ENCODE measurements around the gene CNPY3. TPM values are rescaled to one million over a fixed set of nuclear protein-coding genes. Genes with fewer than 3 reads are reported as not detected.
"Not testable (repeated sequence)": the region's sequence is repeated elsewhere in the genome, so short reads cannot be mapped to it uniquely, and the experiment has no call there.

CNPY3 gene
- total RNA-seq, 1 donor from 2014 or later, result 52.2 TPM

GRCh38 chr6:42914546-42914945, 14.7 kb upstream of the CNPY3 start:
- no peak for DNase-seq (ENCODE audit: extremely low read depth, low read depth, low spot score)

- no peak for DNase-seq (ENCODE audit: extremely low read depth, low read depth, low spot score)
Observed at GRCh38 chr6:42915732-42916131, 13.5 kb upstream of the CNPY3 start, which contains the start of gene PTCRA. Gene PTCRA, plus strand, starts transcription at chr6:42916053. Its CDS starts 17 bp downstream, at chr6:42916070.

GRCh38 chr6:42916288-42916687, 13.0 kb upstream of the CNPY3 start:
- no peak for DNase-seq (ENCODE audit: extremely low read depth, low read depth, low spot score)

DNA sequence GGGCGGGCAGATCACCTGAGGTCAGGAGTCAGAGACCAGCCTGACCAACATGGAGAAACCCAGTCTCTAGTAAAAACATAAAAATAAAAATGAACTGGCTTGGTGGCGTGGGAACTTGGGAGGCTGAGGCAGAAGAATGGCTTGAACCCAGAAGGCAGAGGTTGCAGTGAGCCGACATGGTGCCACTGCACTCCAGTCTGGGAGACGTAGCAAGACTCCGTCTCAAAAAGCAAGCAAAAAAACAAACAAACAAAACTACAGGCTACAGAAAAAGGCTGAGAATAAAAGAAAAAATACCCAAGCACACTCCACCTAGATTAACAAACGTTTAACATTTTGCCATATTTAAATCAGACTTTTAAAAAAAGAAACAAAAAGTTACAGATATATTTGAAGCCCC, 7.5 kb upstream of the CNPY3 start:
- no peak for DNase-seq (ENCODE audit: extremely low read depth, low read depth, low spot score)

- no peak for DNase-seq (ENCODE audit: extremely low read depth, low read depth, low spot score)
Observed at GRCh38 chr6:42923666-42924065, 5.6 kb upstream of the CNPY3 start.

DNA sequence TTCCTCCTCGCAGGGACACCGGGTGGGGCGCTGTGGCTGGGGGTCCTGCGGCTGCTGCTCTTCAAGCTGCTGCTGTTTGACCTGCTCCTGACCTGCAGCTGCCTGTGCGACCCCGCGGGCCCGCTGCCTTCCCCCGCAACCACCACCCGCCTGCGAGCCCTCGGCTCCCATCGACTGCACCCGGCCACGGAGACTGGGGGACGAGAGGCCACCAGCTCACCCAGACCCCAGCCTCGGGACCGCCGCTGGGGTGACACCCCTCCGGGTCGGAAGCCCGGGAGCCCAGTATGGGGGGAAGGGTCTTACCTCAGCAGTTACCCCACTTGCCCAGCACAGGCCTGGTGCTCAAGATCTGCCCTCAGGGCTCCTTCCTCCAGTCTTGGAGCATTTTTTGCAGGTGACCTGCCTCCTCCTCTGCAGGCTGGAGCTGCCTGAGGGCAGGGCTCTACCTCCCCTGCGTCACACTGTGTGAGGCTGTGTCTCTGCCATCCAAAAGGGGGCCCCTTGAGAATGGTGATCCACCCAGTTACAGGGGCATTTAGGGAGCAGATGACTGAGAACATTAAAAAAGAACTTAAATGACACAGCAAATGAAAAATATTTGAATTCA, 3.9 kb upstream of the CNPY3 start:
- DNase-seq (ENCODE audit: extremely low read depth, low read depth, low spot score), result no peak

DNA sequence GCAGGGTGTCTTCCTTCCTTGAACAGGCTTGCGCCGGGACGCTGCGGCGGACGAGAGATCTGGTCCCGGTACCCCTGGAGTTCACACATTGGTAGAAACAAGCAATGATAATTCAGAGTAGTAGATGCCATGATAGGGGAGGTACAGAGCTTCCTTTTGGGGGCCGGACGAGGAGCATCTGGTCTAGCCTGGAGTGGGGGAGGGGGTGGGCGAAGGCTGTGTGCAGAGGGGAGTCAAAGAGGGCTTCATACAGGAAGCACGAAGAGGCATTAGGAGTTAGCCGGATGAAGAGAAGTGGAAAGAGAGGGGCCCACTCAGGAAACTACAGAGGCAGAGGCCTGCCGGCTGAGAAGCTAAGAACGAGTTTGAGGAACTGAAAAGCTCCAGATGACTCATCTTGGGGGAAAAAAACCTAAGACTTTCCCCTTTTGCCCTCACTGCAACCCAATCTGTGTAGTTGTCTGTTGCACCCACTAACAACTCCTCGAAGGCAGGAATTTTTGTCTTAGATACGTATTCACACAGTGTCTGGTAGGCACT, 611 bp downstream of the CNPY3 start:
- no peak for DNase-seq (ENCODE audit: extremely low read depth, low read depth, low spot score)

DNA sequence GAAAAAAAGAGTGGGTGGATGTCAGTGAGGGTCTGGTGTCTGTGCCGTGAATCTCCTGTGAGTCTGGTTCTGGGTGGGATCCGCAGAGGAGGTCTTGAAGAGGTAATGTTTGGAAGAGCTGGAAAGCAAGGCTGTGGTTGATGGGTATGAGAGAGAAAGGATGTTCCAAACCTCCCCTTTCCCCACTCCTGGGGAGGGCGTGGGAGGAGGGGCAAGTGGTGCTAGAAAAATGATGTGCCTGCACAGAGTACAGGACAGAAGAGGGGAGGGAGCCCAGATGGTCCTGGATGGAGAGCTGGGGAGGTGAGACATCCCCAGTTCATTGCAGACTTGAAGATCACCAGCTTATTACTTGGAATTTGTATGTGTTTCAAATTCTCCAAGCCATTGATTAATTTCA, 3.1 kb downstream of the CNPY3 start:
- DNase-seq (ENCODE audit: extremely low read depth, low read depth, low spot score), result no peak

GRCh38 chr6:42933205-42933604, 3.9 kb downstream of the CNPY3 start:
- DNase-seq (ENCODE audit: extremely low read depth, low read depth, low spot score), result no peak

- DNase-seq (ENCODE audit: extremely low read depth, low read depth, low spot score), result no peak
Observed at GRCh38 chr6:42935322-42935721, 6.0 kb downstream of the CNPY3 start.

DNA sequence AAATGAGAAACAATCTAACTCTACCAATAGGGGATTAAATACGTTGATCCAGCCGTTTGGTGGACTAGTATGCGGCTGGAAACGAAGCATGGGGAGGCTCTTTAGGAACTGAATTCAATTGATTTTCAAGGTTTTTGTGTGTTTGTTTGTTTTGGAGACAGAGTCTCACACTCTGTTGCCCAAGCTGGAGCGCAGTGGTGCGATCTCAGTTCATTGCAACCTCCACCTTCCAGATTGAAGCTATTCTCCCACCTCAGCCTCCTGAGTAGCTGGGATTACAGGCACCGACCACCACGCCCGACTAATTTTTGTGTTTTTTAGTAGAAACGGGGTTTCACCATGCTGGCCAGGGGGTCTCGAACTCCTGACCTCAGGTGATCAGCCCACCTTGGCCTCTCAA, 7.1 kb downstream of the CNPY3 start:
- no peak for DNase-seq (ENCODE audit: extremely low read depth, low read depth, low spot score)

DNA sequence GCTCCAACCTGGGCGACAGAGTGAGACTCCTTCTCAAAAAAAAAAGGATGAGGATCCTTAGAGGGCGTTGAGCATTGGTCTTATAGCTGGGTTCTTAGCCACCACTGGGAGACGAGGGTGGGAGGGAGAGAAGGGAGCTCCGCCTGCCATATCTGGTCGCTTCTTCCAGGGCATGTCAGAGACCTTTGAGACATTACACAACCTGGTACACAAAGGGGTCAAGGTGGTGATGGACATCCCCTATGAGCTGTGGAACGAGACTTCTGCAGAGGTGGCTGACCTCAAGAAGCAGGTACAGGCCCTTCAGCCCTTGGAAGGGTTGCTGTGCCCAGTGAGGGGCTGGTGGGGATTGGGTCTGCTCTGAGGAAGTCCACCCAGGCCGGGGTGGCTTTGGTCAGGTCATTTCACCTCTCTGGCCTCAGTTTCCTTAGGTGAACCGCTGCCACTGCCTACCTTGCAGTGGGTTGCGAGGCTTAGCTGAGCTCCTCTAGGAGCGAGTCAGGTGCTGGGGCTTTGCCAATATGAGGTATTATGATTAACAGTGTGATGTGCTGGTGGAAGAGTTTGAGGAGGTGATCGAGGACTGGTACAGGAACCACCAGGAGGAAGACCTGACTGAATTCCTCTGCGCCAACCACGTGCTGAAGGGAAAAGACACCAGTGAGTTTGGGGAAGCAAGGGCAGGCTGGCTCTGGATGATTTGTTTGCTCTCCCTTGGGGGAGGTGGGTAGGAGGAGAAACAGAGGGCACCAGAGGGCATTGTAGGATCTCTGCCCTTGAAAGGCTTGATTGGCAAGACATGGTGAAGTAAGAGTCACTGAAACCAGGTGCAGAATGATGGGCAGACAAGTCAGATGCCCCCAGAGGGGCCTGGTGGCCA, 8.5 kb downstream of the CNPY3 start:
- no peak for DNase-seq (ENCODE audit: extremely low read depth, low read depth, low spot score)

GRCh38 chr6:42938428-42938796, 9.1 kb downstream of the CNPY3 start:
- no peak for DNase-seq (ENCODE audit: extremely low read depth, low read depth, low spot score)

DNA sequence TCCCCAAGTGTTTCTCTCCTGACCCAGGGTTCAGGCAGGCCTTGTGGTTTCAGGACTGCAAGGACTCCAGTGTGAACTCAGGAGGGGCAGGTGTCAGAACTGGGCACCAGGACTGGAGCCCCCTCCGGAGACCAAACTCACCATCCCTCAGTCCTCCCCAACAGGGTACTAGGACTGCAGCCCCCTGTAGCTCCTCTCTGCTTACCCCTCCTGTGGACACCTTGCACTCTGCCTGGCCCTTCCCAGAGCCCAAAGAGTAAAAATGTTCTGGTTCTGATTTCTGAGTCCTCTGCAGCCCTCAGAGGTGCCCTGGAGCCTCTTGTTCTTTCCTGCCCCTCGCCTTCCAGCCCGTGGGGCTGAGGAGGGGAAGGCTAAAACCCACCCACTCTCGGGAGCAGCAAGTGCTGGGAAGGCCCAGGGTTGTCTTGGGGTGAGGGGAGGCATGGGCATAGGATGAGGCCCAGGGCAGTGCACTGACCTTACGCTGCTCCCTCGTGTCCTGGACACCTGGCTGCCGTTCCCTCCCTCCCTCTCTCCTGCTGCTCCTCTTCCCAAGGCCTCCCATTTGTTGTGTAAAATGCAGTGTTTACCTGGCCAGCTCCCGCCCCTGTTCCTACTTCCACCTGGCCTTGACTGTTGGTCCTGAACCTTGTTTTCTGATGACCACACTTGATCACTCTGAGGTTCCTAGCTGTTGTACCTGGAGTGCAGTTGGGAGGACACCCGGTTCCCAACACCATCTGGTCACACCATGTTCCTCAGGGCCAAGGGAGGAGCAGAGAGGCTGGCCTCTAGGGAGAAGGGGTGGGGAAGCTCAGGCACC, 9.9 kb downstream of the CNPY3 start:
- no peak for DNase-seq (ENCODE audit: extremely low read depth, low read depth, low spot score)

- no peak for DNase-seq (ENCODE audit: extremely low read depth, low read depth, low spot score)
Observed at GRCh38 chr6:42939810-42940167, 10.5 kb downstream of the CNPY3 start.

DNA sequence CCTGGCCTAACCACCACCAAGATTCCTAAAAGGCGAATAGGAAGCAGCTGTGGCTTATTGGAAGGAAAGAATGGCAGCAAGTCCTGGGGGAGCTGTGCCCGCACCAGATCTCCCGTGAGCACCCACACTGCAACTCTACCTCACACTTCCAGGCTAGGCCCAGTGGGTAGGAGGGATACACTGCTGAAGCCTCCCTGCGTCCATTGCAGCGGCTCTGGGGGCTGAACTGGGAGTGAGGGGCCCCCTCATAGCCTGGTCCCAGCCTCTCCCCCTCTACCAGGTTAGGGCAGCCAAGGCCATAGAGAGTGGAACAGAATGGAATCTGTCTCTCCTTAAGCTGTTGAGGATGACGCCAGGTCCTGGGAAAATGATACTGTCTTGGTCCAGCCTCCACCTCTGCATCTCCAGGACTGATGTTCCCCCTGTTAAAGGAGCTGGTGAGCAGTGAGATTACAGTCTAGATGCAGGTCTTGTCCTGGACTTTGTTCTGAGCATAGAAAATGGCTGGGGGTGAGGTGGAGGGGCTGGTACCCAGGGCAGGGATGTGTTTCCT, 11.3 kb downstream of the CNPY3 start:
- DNase-seq (ENCODE audit: extremely low read depth, low read depth, low spot score), result no peak

- DNase-seq (ENCODE audit: extremely low read depth, low read depth, low spot score), result not testable (repeated sequence)
Observed at GRCh38 chr6:42941356-42941755, 12.1 kb downstream of the CNPY3 start.

DNA sequence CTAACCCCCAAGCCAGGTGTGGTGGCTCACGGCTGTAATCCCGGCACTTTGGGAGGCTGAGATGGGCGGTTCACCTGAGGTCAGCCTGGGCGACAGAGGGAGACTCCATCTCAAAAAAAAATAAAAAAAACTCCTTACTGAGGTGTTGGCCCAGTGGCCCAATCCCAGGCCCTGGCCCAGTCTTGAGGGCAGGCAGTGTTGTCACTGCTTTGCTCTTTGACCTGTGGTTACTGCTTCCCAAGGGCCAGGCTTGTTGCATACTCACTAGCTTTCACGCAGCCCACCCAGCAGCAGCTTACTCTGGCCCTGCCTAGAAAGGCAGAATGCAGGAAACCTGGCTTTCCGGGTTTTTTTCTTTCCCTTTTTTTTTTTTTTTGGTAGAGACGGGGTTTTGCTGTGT, 13.2 kb downstream of the CNPY3 start:
- no peak for DNase-seq (ENCODE audit: extremely low read depth, low read depth, low spot score)

GRCh38 chr6:42947950-42948349, 18.7 kb downstream of the CNPY3 start:
- DNase-seq (ENCODE audit: extremely low read depth, low read depth, low spot score), result no peak

DNA sequence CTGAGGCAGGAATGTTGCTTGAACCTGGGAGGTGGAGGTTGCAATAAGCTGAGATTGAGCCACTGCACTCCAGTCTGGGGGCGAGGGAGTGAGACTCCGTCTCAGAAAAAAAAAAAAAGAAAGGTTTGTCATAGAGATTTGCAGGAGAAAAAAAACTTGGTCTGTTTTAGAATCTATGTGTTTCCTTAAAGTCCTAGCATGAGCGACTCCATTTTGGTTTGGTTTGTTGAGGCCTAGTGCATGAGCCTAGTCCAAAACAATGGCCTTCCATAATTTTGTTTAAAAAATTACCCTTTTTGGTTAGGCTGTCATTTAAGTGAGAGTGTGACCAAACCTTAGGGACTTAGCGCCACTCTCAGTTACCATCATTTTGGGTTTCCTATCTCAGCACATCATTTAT, 23.1 kb downstream of the CNPY3 start:
- no peak for DNase-seq (ENCODE audit: extremely low read depth, low read depth, low spot score)

DNA sequence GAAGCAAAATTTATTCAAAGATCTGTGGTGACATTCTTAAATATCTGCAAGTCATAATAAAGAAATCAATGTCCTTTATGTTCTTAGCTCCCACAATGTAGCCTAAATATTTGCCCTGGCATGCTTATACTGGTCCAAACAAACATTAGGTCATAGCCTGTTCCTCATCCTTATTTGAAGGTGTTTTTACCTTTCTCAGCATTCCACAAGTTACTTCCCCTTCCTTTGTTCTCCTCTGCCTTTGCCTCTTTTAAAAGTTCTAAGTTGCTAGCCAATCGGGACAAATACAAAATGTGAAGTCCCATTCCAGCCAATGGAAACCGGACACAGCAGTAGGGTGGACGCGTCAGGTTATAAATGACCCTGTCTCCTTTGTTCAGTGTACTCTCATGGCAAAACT, 25.1 kb downstream of the CNPY3 start:
- DNase-seq (ENCODE audit: extremely low read depth, low read depth, low spot score), result not testable (repeated sequence)

All from glomerular endothelial cell (primary cell).